SK-N-SH (cell line): ENCODE data around the gene GLYAT. TPM values are rescaled to one million over a fixed set of nuclear protein-coding genes. Genes with fewer than 3 reads are reported as not detected.
A peak's percentile ranks its signal among the peaks of the same experiment; 100 is the strongest.

Experiments
- CTCF ChIA-PET: fragments of 300-600, 350-600 bp; formaldehyde crosslinking; extraction: SDS; loops from one replicate; lab custom pipeline; 2021; lab: Yijun Ruan, JAX
- POLR2A ChIA-PET: fragments of 350-600 bp; sonication (Branson Sonifier 250); formaldehyde crosslinking; extraction: SDS; loops from one replicate; lab custom pipeline; 2020; ENCODE audit warnings: antibody characterized with exemption, inconsistent platforms; lab: Yijun Ruan, JAX
- DNase-seq: peaks from one replicate; pipeline ENCODE4 v3.0.0; 2012
- H2AFZ ChIP-seq: fragments of 200-600 bp; sonication (generic); 2 replicates; pipeline ENCODE4 v1.8.1; 2016; ENCODE audit warnings: antibody characterized with exemption, mild to moderate bottlenecking, low read depth
- H3F3A ChIP-seq: fragments of 200-600 bp; sonication (generic); replicated peaks from 2 replicates; pipeline ENCODE3; 2016; ENCODE audit warnings: antibody characterized with exemption, mild to moderate bottlenecking; ENCODE audit not compliant: insufficient read depth
- H3K27ac ChIP-seq, 2 experiments: fragments of 200-500 bp in 1 of 2; fragments of 200-600 bp in 1 of 2; sonication (Bioruptor generic) in 1 of 2; sonication (generic), shearing (Covaris generic) in 1 of 2; 2 replicates each; pipeline versions ENCODE4 v1.5.1 to v1.6.1; 2014 to 2016; ENCODE audit warnings: low read depth in 2 of 2, inconsistent platforms in 1 of 2, low read length in 1 of 2, mild to moderate bottlenecking in 1 of 2, mixed read lengths in 1 of 2
- H3K27me3 ChIP-seq: fragments of 200-600 bp; sonication (generic), shearing (Covaris generic); 2 replicates; pipeline ENCODE4 v1.6.1; 2016; ENCODE audit warnings: mixed run types; ENCODE audit not compliant: insufficient read depth
- H3K36me3 ChIP-seq, 2 experiments: fragments of 200-500 bp in 1 of 2; fragments of 200-600 bp in 1 of 2; sonication (Bioruptor generic) in 1 of 2; sonication (generic) in 1 of 2; replicated peaks in 1 of 2; 2 replicates each; pipeline versions ENCODE3 to v1.5.1; 2014 to 2016; ENCODE audit warnings: low read length in 1 of 2, mild to moderate bottlenecking in 1 of 2; ENCODE audit not compliant: insufficient read depth in 2 of 2, control insufficient read depth in 1 of 2
- H3K4me1 ChIP-seq, 2 experiments: fragments of 200-500 bp in 1 of 2; fragments of 200-600 bp in 1 of 2; sonication (Bioruptor generic) in 1 of 2; sonication (generic), shearing (Covaris generic) in 1 of 2; 2 replicates each; pipeline versions ENCODE4 v1.5.1 to v1.6.1; 2014 to 2016; ENCODE audit warnings: low read depth in 1 of 2, low read length in 1 of 2, mixed run types in 1 of 2; ENCODE audit not compliant: insufficient read depth in 2 of 2, control insufficient read depth in 1 of 2
- H3K4me2 ChIP-seq: fragments of 200-600 bp; sonication (generic), shearing (Covaris generic); 2 replicates; pipeline ENCODE4 v1.6.1; 2017; ENCODE audit warnings: mixed run types
- H3K4me3 ChIP-seq, 2 experiments: fragments of 200-500 bp in 1 of 2; fragments of 200-600 bp in 1 of 2; sonication (Bioruptor generic) in 1 of 2; sonication (generic), shearing (Covaris generic) in 1 of 2; 2 replicates each; pipeline versions ENCODE4 v1.5.1 to v1.8.1; 2014 to 2016; ENCODE audit warnings: low read depth in 2 of 2, inconsistent platforms in 1 of 2, low read length in 1 of 2, mild to moderate bottlenecking in 1 of 2, mixed read lengths in 1 of 2, moderate library complexity in 1 of 2
- H3K79me2 ChIP-seq: fragments of 200-600 bp; sonication (generic); 2 replicates; pipeline ENCODE4 v1.8.1; 2017; ENCODE audit warnings: mild to moderate bottlenecking; ENCODE audit not compliant: insufficient read depth
- H3K9ac ChIP-seq: fragments of 200-600 bp; sonication (generic); 2 replicates; pipeline ENCODE4 v1.6.1; 2017; ENCODE audit warnings: mixed run types
- H3K9me2 ChIP-seq: fragments of 200-600 bp; sonication (generic); 2 replicates; pipeline ENCODE4 v1.6.1; 2017; ENCODE audit warnings: mixed run types
- H3K9me3 ChIP-seq: fragments of 200-600 bp; sonication (generic); 2 replicates; pipeline ENCODE4 v1.6.1; 2017; ENCODE audit warnings: mixed run types, mild to moderate bottlenecking, moderate library complexity
- H4K20me1 ChIP-seq: fragments of 200-600 bp; sonication (generic); 2 replicates; pipeline ENCODE4 v1.6.1; 2017; ENCODE audit warnings: mild to moderate bottlenecking, mixed run types; ENCODE audit not compliant: insufficient read depth
- ELF1 ChIP-seq: IDR thresholded peaks from 2 replicates; pipeline ENCODE4 v1.4.0; 2012
- EZH2phosphoT487 ChIP-seq: fragments of 200-600 bp; sonication (generic); IDR thresholded peaks from 2 replicates; pipeline ENCODE4 v1.6.1; 2017; ENCODE audit warnings: low read depth, mixed run types, mild to moderate bottlenecking, antibody characterized with exemption, moderate library complexity, borderline replicate concordance
- FOSL2 ChIP-seq: IDR thresholded peaks from 2 replicates; pipeline ENCODE4 v1.4.0; 2012; ENCODE audit warnings: low read depth, mild to moderate bottlenecking, moderate library complexity, borderline replicate concordance
- FOXM1 ChIP-seq: IDR thresholded peaks from 2 replicates; pipeline ENCODE4 v1.4.0; 2012; ENCODE audit warnings: low read depth, mild to moderate bottlenecking
- GATA2 ChIP-seq: sonication (generic); formaldehyde crosslinking; IDR thresholded peaks from 2 replicates; pipeline ENCODE4 v1.5.0; 2020; ENCODE audit warnings: mild to moderate bottlenecking, missing genetic modification reagents
- MEF2A ChIP-seq: IDR thresholded peaks from 2 replicates; pipeline ENCODE4 v1.4.0; 2012; ENCODE audit warnings: low read depth, borderline replicate concordance
- MXI1 ChIP-seq: IDR thresholded peaks from 2 replicates; pipeline ENCODE4 v1.6.1; 2012; ENCODE audit warnings: mild to moderate bottlenecking, low read depth, low read length, improper control_type of control experiment
- NFIC ChIP-seq: IDR thresholded peaks from 2 replicates; pipeline ENCODE4 v1.4.0; 2012; ENCODE audit warnings: borderline replicate concordance
- NRF1 ChIP-seq: IDR thresholded peaks from 2 replicates; pipeline ENCODE4 v1.6.1; 2012; ENCODE audit warnings: low read depth, mild to moderate bottlenecking, low read length
- RFX5 ChIP-seq: IDR thresholded peaks from 2 replicates; pipeline ENCODE4 v1.6.1; 2012; ENCODE audit warnings: mild to moderate bottlenecking, improper control_type of control experiment, low read length
- SIN3A ChIP-seq: IDR thresholded peaks from 2 replicates; pipeline ENCODE4 v1.6.1; 2012; ENCODE audit warnings: low read depth, mild to moderate bottlenecking, low read length, moderate library complexity, borderline replicate concordance
- TAF1 ChIP-seq: IDR thresholded peaks from 2 replicates; pipeline ENCODE4 v1.6.1; 2012; ENCODE audit warnings: low read depth, mild to moderate bottlenecking, low read length, moderate library complexity, borderline replicate concordance
- YY1 ChIP-seq: IDR thresholded peaks from 2 replicates; pipeline ENCODE4 v1.4.0; 2012; ENCODE audit warnings: low read depth, mild to moderate bottlenecking
- WGBS: methylation state at CpG from one replicate; pipeline ENCODE4 v1.1.6; 2017; ENCODE audit warnings: low lambda C conversion rate; 5-methylcytosine and 5-hydroxymethylcytosine counted together
- polyA plus RNA-seq, 3 experiments: library from polyadenylated mRNA; depleted of rRNA; stranded (reverse); fragments of >200 nt; gene quantifications; 2 replicates each; pipeline ENCODE4 v1.2.3, GENCODE V29; 2012
- TF ChIP-seq, protein P1 (sequence below): fragments of 200-600 bp; sonication (generic); IDR thresholded peaks from 2 replicates; pipeline ENCODE4 v1.6.1; 2017; ENCODE audit warnings: antibody characterized with exemption, mild to moderate bottlenecking, moderate library complexity
- TF ChIP-seq, protein P2 (sequence below): IDR thresholded peaks from 2 replicates; pipeline ENCODE4 v1.4.0; 2012; ENCODE audit warnings: low read depth, borderline replicate concordance
- TF ChIP-seq, protein P3 (sequence below): IDR thresholded peaks from 2 replicates; pipeline ENCODE4; 2012
- TF ChIP-seq, protein P4 (sequence below): fragments of 150-350 bp; IDR thresholded peaks from 2 replicates; pipeline ENCODE4 v1.6.1; 2017; ENCODE audit warnings: antibody characterized with exemption, low read length, low read depth, borderline replicate concordance

Gene GLYAT
- polyA plus RNA-seq, 1 of the 3 experiments (the other 2 are of a cell fraction) = not detected

DNA sequence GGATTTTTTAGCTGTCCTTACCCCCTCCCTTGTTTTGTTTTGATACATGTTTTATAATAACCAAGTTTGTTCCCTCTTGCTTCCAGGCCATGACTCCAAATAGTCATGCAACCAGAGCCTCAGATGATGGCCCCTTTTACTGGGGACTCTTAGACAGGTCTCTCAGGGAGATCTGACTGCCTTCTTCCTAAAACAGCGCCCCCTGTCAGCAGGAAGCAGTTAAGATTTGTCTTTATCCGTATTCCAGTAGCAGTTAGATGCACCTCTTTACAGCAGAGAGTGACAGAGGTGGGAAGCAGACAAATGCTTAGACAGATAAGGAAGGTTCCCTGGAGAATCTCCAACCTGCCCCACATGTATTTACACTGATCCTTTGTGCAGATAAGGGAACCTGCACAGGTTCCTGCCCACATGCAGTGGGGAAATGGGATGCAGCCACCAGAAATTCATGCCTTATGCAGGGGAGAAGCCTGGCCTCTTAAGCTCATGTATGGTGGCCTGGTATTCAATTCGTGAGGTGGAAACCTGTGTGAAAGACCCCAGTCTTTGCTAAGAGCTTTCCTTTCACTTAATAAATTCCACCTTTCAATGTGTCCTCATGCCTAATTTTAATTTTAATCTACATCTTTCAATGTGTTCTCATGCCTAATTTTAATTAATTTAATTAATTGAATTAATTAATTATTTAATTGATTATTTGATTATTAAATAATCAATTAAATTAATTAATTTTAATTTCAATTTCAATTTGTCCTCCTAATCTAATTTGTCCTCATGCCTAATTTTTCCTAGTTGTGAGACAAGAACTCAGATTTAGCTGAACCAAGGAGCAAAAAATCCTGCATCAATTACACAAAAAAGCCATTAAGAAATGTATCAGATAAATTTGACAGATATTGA, 11.5 kb upstream of the GLYAT start:
- H3K9me3 ChIP-seq = no peaks in the 10 kb centered on the region
- H2AFZ ChIP-seq = no peak overlapping the region
- CTCF ChIA-PET = no interaction called here
- no peak for DNase-seq
- H3K27me3 ChIP-seq = no peaks in the 10 kb centered on the region
- no peaks in the 10 kb centered on the region for H3F3A ChIP-seq
- no peaks in the 10 kb centered on the region for H3K36me3 ChIP-seq
- H3K4me1 ChIP-seq = no peaks in the 10 kb centered on the region
- H3K9me2 ChIP-seq = no peaks in the 10 kb centered on the region
- TF ChIP-seq, protein P1, sequence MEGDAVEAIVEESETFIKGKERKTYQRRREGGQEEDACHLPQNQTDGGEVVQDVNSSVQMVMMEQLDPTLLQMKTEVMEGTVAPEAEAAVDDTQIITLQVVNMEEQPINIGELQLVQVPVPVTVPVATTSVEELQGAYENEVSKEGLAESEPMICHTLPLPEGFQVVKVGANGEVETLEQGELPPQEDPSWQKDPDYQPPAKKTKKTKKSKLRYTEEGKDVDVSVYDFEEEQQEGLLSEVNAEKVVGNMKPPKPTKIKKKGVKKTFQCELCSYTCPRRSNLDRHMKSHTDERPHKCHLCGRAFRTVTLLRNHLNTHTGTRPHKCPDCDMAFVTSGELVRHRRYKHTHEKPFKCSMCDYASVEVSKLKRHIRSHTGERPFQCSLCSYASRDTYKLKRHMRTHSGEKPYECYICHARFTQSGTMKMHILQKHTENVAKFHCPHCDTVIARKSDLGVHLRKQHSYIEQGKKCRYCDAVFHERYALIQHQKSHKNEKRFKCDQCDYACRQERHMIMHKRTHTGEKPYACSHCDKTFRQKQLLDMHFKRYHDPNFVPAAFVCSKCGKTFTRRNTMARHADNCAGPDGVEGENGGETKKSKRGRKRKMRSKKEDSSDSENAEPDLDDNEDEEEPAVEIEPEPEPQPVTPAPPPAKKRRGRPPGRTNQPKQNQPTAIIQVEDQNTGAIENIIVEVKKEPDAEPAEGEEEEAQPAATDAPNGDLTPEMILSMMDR = peak; percentile 38
- TF ChIP-seq, protein P2, sequence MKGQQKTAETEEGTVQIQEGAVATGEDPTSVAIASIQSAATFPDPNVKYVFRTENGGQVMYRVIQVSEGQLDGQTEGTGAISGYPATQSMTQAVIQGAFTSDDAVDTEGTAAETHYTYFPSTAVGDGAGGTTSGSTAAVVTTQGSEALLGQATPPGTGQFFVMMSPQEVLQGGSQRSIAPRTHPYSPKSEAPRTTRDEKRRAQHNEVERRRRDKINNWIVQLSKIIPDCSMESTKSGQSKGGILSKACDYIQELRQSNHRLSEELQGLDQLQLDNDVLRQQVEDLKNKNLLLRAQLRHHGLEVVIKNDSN = no peak
- no peak for TF ChIP-seq MEF2A
- H4K20me1 ChIP-seq = no peaks in the 10 kb centered on the region
- no peak overlapping the region for H3K4me3 ChIP-seq
- H3K4me2 ChIP-seq = no peak overlapping the region
- H3K79me2 ChIP-seq = no peaks in the 10 kb centered on the region
- POLR2A ChIA-PET = no interaction called here
- H3K27ac ChIP-seq = no peak overlapping the region
- H3K9ac ChIP-seq = no peak overlapping the region
- WGBS = 2% methylated on average over 3 of the region's 3 CpGs

DNA sequence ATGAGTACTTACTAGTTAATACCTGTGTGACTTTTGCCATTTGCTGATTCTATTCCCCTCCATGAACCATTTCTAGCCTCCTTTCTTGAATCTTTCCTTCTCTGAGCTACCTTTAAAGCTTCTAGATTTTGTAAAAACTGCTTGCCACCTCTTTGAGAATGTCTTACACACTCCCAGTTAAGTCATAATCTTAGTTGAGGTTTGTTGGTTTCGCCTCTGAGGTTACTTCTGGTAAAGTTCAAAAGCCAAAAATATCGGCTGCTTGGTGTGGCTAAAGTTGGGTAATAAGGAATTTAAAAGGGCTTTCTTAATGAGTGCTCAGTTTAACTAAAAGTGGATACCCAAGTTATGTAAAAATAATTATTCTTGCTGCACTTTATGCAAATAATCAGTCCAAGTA, 10.4 kb upstream of the GLYAT start:
- Histone ChIP-seq H3K79me2 (no peaks in the 10 kb centered on the region), H3K9ac (no peak overlapping the region), H2AFZ (no peak overlapping the region), H3K9me3 (no peaks in the 10 kb centered on the region), H3K9me2 (no peaks in the 10 kb centered on the region), H3K4me1 (no peaks in the 10 kb centered on the region), H3K36me3 (no peaks in the 10 kb centered on the region), H3F3A (no peaks in the 10 kb centered on the region), H4K20me1 (no peaks in the 10 kb centered on the region), H3K27ac (no peak overlapping the region), H3K4me3 (no peak overlapping the region), H3K27me3 (no peaks in the 10 kb centered on the region), H3K4me2 (no peak overlapping the region)
- TF ChIP-seq RFX5 (no peak), FOXM1 (no peak), TAF1 (no peak)
- WGBS = 4% methylated on average over 2 of the region's 2 CpGs
- ChIA-PET POLR2A (no interaction called here), CTCF (no interaction called here)
- no peak for DNase-seq

DNA sequence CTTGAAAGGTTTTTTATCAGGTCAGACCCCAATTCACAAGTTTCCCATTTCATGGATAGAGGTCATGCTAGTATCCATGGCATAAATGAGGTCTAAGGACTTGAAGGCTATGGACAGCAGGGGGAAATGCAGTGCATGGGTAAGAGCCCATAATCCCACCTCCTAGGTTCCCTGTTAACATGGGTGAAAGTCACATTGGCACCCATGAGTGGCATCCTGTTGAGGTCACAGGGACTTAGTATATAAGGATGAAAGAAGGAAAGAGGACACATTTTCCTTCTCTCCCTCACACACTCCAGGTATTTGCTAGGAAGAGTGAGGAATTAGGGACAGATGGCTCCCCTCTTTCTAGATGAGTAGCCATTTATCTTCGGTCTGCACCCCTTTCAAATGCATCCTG, 9.4 kb upstream of the GLYAT start:
- Histone ChIP-seq H2AFZ (no peak overlapping the region), H3K36me3 (no peaks in the 10 kb centered on the region), H3K27me3 (no peaks in the 10 kb centered on the region), H3K4me2 (no peak overlapping the region), H3K9me2 (no peaks in the 10 kb centered on the region), H3K4me1 (no peaks in the 10 kb centered on the region), H3K4me3 (no peak overlapping the region), H3K9ac (no peak overlapping the region), H3F3A (no peaks in the 10 kb centered on the region), H3K27ac (no peak overlapping the region), H3K9me3 (no peaks in the 10 kb centered on the region), H4K20me1 (no peaks in the 10 kb centered on the region), H3K79me2 (no peaks in the 10 kb centered on the region)
- CTCF ChIA-PET = no interaction called here
- DNase-seq = no peak
- WGBS = 0% methylated on average over 1 of the region's 1 CpG
- POLR2A ChIA-PET = no interaction called here
- TF ChIP-seq SIN3A = no peak
- TF ChIP-seq FOSL2 = no peak
- no peak for TF ChIP-seq GATA2 (CRISPR knock-in tag)
- no peak for TF ChIP-seq ELF1
- TF ChIP-seq MXI1 = no peak
- no peak for TF ChIP-seq MEF2A
- TF ChIP-seq, protein P3, sequence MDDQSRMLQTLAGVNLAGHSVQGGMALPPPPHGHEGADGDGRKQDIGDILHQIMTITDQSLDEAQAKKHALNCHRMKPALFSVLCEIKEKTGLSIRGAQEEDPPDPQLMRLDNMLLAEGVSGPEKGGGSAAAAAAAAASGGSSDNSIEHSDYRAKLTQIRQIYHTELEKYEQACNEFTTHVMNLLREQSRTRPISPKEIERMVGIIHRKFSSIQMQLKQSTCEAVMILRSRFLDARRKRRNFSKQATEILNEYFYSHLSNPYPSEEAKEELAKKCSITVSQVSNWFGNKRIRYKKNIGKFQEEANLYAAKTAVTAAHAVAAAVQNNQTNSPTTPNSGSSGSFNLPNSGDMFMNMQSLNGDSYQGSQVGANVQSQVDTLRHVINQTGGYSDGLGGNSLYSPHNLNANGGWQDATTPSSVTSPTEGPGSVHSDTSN = no peak
- TF ChIP-seq, protein P4, sequence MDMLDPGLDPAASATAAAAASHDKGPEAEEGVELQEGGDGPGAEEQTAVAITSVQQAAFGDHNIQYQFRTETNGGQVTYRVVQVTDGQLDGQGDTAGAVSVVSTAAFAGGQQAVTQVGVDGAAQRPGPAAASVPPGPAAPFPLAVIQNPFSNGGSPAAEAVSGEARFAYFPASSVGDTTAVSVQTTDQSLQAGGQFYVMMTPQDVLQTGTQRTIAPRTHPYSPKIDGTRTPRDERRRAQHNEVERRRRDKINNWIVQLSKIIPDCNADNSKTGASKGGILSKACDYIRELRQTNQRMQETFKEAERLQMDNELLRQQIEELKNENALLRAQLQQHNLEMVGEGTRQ = no peak
- no peak for TF ChIP-seq NRF1
- no peak for TF ChIP-seq RFX5
- TF ChIP-seq YY1 = no peak
- no peak for TF ChIP-seq TAF1
- no peak for TF ChIP-seq EZH2phosphoT487
- no peak for TF ChIP-seq NFIC
